Skeletal muscle tissue (tissue), 5 donors: ENCODE measurements around the gene AP1B1. TPM values are rescaled to one million over a fixed set of nuclear protein-coding genes. Genes with fewer than 3 reads are reported as not detected.

ENCODE experiments used
- H3K27ac ChIP-seq: one replicate; pipeline ENCODE4 v1.7.0; 2013; ENCODE audit warnings: mild to moderate bottlenecking, low read depth, low read length, inconsistent platforms
- H3K27me3 ChIP-seq, 3 donors: one replicate each; pipeline ENCODE4 v1.7.0; 2013; ENCODE audit warnings: low read length in 3 of 3; ENCODE audit not compliant: control insufficient read depth in 3 of 3, insufficient read depth in 3 of 3
- H3K36me3 ChIP-seq, 3 donors: one replicate each; pipeline ENCODE4 v1.7.0; 2013; ENCODE audit warnings: low read length in 3 of 3; ENCODE audit not compliant: control insufficient read depth in 3 of 3, insufficient read depth in 3 of 3
- H3K4me1 ChIP-seq, 3 donors: one replicate each; pipeline ENCODE4 v1.7.0; 2013; ENCODE audit warnings: low read length in 3 of 3, mild to moderate bottlenecking in 3 of 3; ENCODE audit not compliant: control insufficient read depth in 3 of 3, insufficient read depth in 3 of 3
- H3K4me3 ChIP-seq, 3 donors: one replicate each; pipeline ENCODE4 v1.7.0; 2013; ENCODE audit warnings: low read length in 3 of 3
- H3K9ac ChIP-seq, 3 donors: one replicate each; pipeline ENCODE4 v1.7.0; 2013; ENCODE audit warnings: low read length in 3 of 3, mild to moderate bottlenecking in 3 of 3, moderate library complexity in 2 of 3, low read depth in 1 of 3
- H3K9me3 ChIP-seq, 3 donors: one replicate each; pipeline ENCODE4 v1.7.0; 2013; ENCODE audit warnings: low read length in 3 of 3; ENCODE audit not compliant: control insufficient read depth in 3 of 3
- small RNA-seq: library from RNA; depleted of rRNA; stranded (forward); fragments of <200 nt; gene quantifications from one replicate; pipeline ENCODE3, GENCODE V24; 2014
- total RNA-seq: library from RNA; depleted of rRNA; stranded (reverse); fragments of >200 nt; gene quantifications from one replicate; pipeline ENCODE4 v1.2.3, GENCODE V29; 2014
- donor health status: Osteomylitis.

Gene AP1B1
- total RNA-seq, 1 donor from 2014 or later = 23.0 TPM

GRCh38 chr22:29299136-29299900 lies 89.1 kb downstream of the AP1B1 start:
- peaks cover 7 to 21% (median 14%) of the 10 kb centered on the region in 3 donors for H3K4me1 ChIP-seq
- peaks cover 55 to 60% (median 56%) of the 10 kb centered on the region in 3 donors for H3K36me3 ChIP-seq
- H3K9me3 ChIP-seq = no peaks in the 10 kb centered on the region
- H3K27me3 ChIP-seq = no peaks in the 10 kb centered on the region
- no peak overlapping the region for H3K4me3 ChIP-seq
- no peak overlapping the region for H3K9ac ChIP-seq
- no peak overlapping the region for H3K27ac ChIP-seq

DNA sequence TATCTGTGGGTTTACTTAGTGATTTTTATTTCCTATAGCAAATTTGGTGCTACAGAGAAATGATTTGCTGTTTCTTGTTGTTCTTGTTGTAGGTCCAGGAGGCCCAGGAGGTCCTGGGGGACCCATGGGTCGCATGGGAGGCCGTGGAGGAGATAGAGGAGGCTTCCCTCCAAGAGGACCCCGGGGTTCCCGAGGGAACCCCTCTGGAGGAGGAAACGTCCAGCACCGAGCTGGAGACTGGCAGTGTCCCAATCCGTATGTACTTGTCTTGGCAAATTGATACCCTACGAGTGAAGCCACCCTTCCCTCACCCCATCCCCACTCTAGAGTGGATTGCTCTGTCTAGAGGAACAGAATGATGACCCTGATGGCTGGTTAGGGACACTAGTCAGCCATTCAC lies 89.7 kb downstream of the AP1B1 start:
- no peaks in the 10 kb centered on the region for H3K27me3 ChIP-seq
- no peaks in the 10 kb centered on the region for H3K9me3 ChIP-seq
- no peak overlapping the region for H3K27ac ChIP-seq
- H3K36me3 ChIP-seq = peaks cover 60 to 66% (median 61%) of the 10 kb centered on the region in 3 donors
- H3K4me1 ChIP-seq = peaks cover 7 to 21% (median 14%) of the 10 kb centered on the region in 3 donors
- H3K4me3 ChIP-seq = no peak overlapping the region
- H3K9ac ChIP-seq = no peak overlapping the region

DNA sequence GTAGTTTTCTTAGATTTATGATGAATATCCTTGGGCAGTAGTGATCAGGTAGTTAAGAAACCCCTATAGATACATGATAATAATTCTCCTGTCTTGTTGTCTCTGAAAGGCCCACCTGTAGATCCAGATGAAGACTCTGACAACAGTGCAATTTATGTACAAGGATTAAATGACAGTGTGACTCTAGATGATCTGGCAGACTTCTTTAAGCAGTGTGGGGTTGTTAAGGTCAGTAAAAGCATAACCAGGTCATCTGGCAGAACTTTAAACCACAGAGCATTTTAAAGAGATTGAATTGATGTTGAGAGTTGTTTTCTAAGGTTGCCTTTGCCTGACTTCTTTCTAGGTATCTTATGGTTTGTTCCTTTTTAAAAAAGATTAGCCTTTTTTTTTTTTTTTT lies 96.0 kb downstream of the AP1B1 start:
- H3K9ac ChIP-seq = no peak overlapping the region
- H3K4me3 ChIP-seq = no peak overlapping the region
- peaks cover 58 to 86% (median 76%) of the 10 kb centered on the region in 3 donors for H3K36me3 ChIP-seq
- no peaks in the 10 kb centered on the region for H3K9me3 ChIP-seq
- peaks cover 0 to 3% (median 2%) of the 10 kb centered on the region in 3 donors for H3K4me1 ChIP-seq
- H3K27ac ChIP-seq = no peak overlapping the region
- H3K27me3 ChIP-seq = no peaks in the 10 kb centered on the region

GRCh38 chr22:29291215-29291614 lies 97.2 kb downstream of the AP1B1 start:
- peaks cover 0 to 3% (median 2%) of the 10 kb centered on the region in 3 donors for H3K4me1 ChIP-seq
- no peak overlapping the region for H3K4me3 ChIP-seq
- no peak overlapping the region for H3K27ac ChIP-seq
- no peak overlapping the region for H3K9ac ChIP-seq
- H3K36me3 ChIP-seq = peaks cover 53 to 81% (median 70%) of the 10 kb centered on the region in 3 donors
- no peaks in the 10 kb centered on the region for H3K9me3 ChIP-seq
- no peaks in the 10 kb centered on the region for H3K27me3 ChIP-seq

DNA sequence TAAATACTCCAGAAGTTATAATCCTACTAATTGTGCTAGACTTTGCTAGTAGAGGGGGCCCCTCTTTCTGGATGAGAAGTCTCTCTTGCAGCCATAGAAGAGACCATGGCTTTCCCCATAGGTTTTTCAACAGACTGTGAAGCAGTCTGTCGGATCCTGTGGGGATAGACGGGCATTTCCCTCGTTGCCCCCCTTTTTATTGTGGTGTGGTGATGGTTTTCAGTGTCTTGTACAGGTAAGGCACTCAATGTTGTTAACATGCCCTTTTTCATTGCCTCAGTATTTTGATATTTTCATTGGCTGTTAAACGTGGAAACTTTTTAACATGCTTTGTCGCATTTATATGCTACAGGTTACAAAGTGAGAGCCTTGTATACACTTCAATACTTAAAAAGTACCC lies 98.3 kb downstream of the AP1B1 start:
- Histone ChIP-seq H3K4me3 (no peak overlapping the region), H3K27me3 (no peaks in the 10 kb centered on the region), H3K27ac (no peak overlapping the region), H3K36me3 (peaks cover 47 to 75% (median 69%) of the 10 kb centered on the region in 3 donors), H3K4me1 (peaks cover 0 to 3% (median 2%) of the 10 kb centered on the region in 3 donors), H3K9me3 (no peaks in the 10 kb centered on the region), H3K9ac (no peak overlapping the region)

DNA sequence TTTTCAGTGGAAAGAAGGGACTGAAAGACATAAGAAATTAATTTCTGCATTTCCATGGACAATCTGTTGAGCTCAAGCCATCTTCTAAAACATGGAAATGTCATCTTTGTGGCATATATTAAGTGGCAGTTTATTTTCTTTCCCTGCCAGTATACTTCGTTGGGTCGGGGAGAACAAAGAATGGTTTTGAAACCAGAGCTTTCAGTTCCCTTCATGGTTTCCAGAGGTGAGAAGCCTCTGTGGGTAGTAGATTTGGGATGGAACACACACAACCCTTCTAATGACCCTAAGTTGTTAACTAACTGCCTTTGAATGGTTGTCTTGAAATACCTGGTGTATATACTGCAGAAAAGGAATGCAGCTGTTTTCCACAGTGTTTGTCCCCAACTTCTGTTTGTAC lies 99.5 kb downstream of the AP1B1 start:
- peaks cover 48 to 81% (median 74%) of the 10 kb centered on the region in 3 donors for H3K36me3 ChIP-seq
- no peak overlapping the region for H3K27ac ChIP-seq
- H3K27me3 ChIP-seq = no peaks in the 10 kb centered on the region
- H3K4me1 ChIP-seq = peaks cover 0 to 3% (median 2%) of the 10 kb centered on the region in 3 donors
- no peaks in the 10 kb centered on the region for H3K9me3 ChIP-seq
- no peak overlapping the region for H3K9ac ChIP-seq
- H3K4me3 ChIP-seq = no peak overlapping the region

- no peaks in the 10 kb centered on the region for H3K4me1 ChIP-seq
- H3K9ac ChIP-seq = no peak overlapping the region
- no peaks in the 10 kb centered on the region for H3K9me3 ChIP-seq
- H3K36me3 ChIP-seq = peaks cover 54 to 78% (median 68%) of the 10 kb centered on the region in 3 donors
- H3K4me3 ChIP-seq = no peak overlapping the region
- no peaks in the 10 kb centered on the region for H3K27me3 ChIP-seq
- H3K27ac ChIP-seq = no peak overlapping the region
These were observed 104.2 kb downstream of the AP1B1 start for GRCh38 chr22:29284196-29284595.

- no peak overlapping the region for H3K9ac ChIP-seq
- peaks cover 40 to 72% (median 69%) of the 10 kb centered on the region in 3 donors for H3K36me3 ChIP-seq
- H3K27ac ChIP-seq = no peak overlapping the region
- H3K9me3 ChIP-seq = no peaks in the 10 kb centered on the region
- H3K27me3 ChIP-seq = no peaks in the 10 kb centered on the region
- H3K4me3 ChIP-seq = no peak overlapping the region
- H3K4me1 ChIP-seq = peaks cover 0 to 17% (median 9%) of the 10 kb centered on the region in 3 donors
These were observed 110.4 kb downstream of the AP1B1 start for GRCh38 chr22:29277927-29278326.

Small RNA genes lying within 50 kb of the gene (small RNA-seq; reads per million reads assigned to genes)
- gene AC000041.1 (not detected), gene MIR3653 (not detected)

Other genes with a start within 250 kb of the AP1B1 start
- 6.3 TPM for gene EMID1, start 182.7 kb downstream of the AP1B1 start, total RNA-seq
- 6.8 TPM for gene RHBDD3, start 120.6 kb downstream of the AP1B1 start, total RNA-seq
- gene EWSR1, start 120.3 kb downstream of the AP1B1 start, total RNA-seq = 84.5 TPM
- gene GAS2L1, start 81.9 kb downstream of the AP1B1 start, total RNA-seq = 3.1 TPM
- gene RASL10A, start 72.9 kb downstream of the AP1B1 start, total RNA-seq = under 0.01 TPM
- not detected for gene RFPL1, start 50.0 kb upstream of the AP1B1 start, total RNA-seq
- gene NEFH, start 91.6 kb upstream of the AP1B1 start, total RNA-seq = 0.52 TPM
- gene THOC5, start 165.2 kb upstream of the AP1B1 start, total RNA-seq = 43.8 TPM
- gene NIPSNAP1, start 192.5 kb upstream of the AP1B1 start, total RNA-seq = 22.4 TPM
- 29.2 TPM for gene NF2, start 215.1 kb upstream of the AP1B1 start, total RNA-seq